Breast epithelium (tissue), 3 donors: ENCODE measurements around the gene KHK.

Experiments used
- POLR2A ChIP-seq: fragments of 450-650 bp; IDR thresholded peaks from one replicate; pipeline ENCODE4 v1.6.1; 2016; ENCODE audit warnings: antibody characterized with exemption, mild to moderate bottlenecking, moderate library complexity
- POLR2AphosphoS5 ChIP-seq, 3 donors: sonication (generic); formaldehyde crosslinking; IDR thresholded peaks; one replicate each; pipeline ENCODE4 v1.6.1; 2017; ENCODE audit warnings: antibody characterized with exemption in 3 of 3
- TF ChIP-seq, protein P1 (sequence below), 3 donors: fragments of 450-650 bp; IDR thresholded peaks; one replicate each; pipeline ENCODE4 v1.5.1; 2016 to 2017; ENCODE audit warnings: antibody characterized with exemption in 3 of 3, mild to moderate bottlenecking in 3 of 3, moderate library complexity in 3 of 3

GRCh38 chr2:27058210-27058609 is 28.4 kb upstream of the KHK start:
- TF ChIP-seq, protein P1, sequence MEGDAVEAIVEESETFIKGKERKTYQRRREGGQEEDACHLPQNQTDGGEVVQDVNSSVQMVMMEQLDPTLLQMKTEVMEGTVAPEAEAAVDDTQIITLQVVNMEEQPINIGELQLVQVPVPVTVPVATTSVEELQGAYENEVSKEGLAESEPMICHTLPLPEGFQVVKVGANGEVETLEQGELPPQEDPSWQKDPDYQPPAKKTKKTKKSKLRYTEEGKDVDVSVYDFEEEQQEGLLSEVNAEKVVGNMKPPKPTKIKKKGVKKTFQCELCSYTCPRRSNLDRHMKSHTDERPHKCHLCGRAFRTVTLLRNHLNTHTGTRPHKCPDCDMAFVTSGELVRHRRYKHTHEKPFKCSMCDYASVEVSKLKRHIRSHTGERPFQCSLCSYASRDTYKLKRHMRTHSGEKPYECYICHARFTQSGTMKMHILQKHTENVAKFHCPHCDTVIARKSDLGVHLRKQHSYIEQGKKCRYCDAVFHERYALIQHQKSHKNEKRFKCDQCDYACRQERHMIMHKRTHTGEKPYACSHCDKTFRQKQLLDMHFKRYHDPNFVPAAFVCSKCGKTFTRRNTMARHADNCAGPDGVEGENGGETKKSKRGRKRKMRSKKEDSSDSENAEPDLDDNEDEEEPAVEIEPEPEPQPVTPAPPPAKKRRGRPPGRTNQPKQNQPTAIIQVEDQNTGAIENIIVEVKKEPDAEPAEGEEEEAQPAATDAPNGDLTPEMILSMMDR (IDR thresholded peaks at IDR 0.05), result no peak
- TF ChIP-seq POLR2A (no peak), POLR2AphosphoS5 (IDR thresholded peaks at IDR 0.05) (no peak)
